Keratinocyte (primary cell): ENCODE measurements around the gene BIN2. TPM values are rescaled to one million over a fixed set of nuclear protein-coding genes. Genes with fewer than 3 reads are reported as not detected.

Source experiments
- DNase-seq: peaks from one replicate; pipeline ENCODE4 v3.0.0-alpha.2; 2011; ENCODE audit warnings: low read depth, missing footprints, low spot score
- FAIRE-seq: peaks from 2 replicates; lab custom pipeline; 2011; peaks lifted over from hg19 to GRCh38; lab: Jason Lieb, UNC
- H2AFZ ChIP-seq: 2 replicates; pipeline ENCODE4 v1.6.0; 2012; ENCODE audit warnings: low read length, control low read depth, inconsistent platforms; ENCODE audit not compliant: control insufficient read depth
- H3K27ac ChIP-seq: 2 replicates; pipeline ENCODE4 v1.5.1; 2011; ENCODE audit warnings: low read length; ENCODE audit not compliant: control insufficient read depth, insufficient read depth
- H3K27me3 ChIP-seq: 3 replicates; pipeline ENCODE4 v1.6.0; 2011; ENCODE audit warnings: low read length; ENCODE audit not compliant: control insufficient read depth, insufficient read depth; ENCODE audit errors: extremely low read depth
- H3K36me3 ChIP-seq, 2 experiments: 2 replicates in 1 of 2; 3 replicates in 1 of 2; pipeline ENCODE4 v1.5.1; 2011; ENCODE audit warnings: low read length in 2 of 2, mild to moderate bottlenecking in 1 of 2; ENCODE audit not compliant: control insufficient read depth in 2 of 2, insufficient read depth in 2 of 2; ENCODE audit errors: extremely low read depth in 1 of 2
- H3K4me1 ChIP-seq: 3 replicates; pipeline ENCODE4 v1.5.1; 2011; ENCODE audit warnings: low read length; ENCODE audit not compliant: control insufficient read depth, insufficient read depth; ENCODE audit errors: extremely low read depth
- H3K4me2 ChIP-seq: 3 replicates; pipeline ENCODE4 v1.6.0; 2011; ENCODE audit warnings: low read depth, low read length; ENCODE audit not compliant: control insufficient read depth, insufficient read depth; ENCODE audit errors: extremely low read depth
- H3K4me3 ChIP-seq, 3 experiments: fragments of 200-600 bp in 1 of 3; sonication (generic) in 1 of 3; 2 replicates in 2 of 3; 3 replicates in 1 of 3; pipeline ENCODE4 v1.5.1; 2011 to 2016; ENCODE audit warnings: low read length in 3 of 3, mild to moderate bottlenecking in 3 of 3, control low read depth in 2 of 3, inconsistent platforms in 1 of 3, low read depth in 1 of 3, mixed read lengths in 1 of 3, mixed run types in 1 of 3, moderate library complexity in 1 of 3; ENCODE audit not compliant: control insufficient read depth in 2 of 3, insufficient read depth in 2 of 3; ENCODE audit errors: extremely low read depth in 1 of 3
- H3K79me2 ChIP-seq: 2 replicates; pipeline ENCODE4 v1.6.0; 2012; ENCODE audit warnings: low read length; ENCODE audit not compliant: control insufficient read depth, insufficient read depth
- H3K9ac ChIP-seq: 3 replicates; pipeline ENCODE4 v1.6.0; 2011; ENCODE audit warnings: low read length; ENCODE audit not compliant: control insufficient read depth, insufficient read depth; ENCODE audit errors: extremely low read depth
- H3K9me1 ChIP-seq: 3 replicates; pipeline ENCODE4 v1.6.0; 2011; ENCODE audit warnings: low read length; ENCODE audit not compliant: control insufficient read depth, insufficient read depth; ENCODE audit errors: extremely low read depth
- H3K9me3 ChIP-seq: 2 replicates; pipeline ENCODE4 v1.5.1; 2012; ENCODE audit warnings: low read depth, low read length; ENCODE audit not compliant: control insufficient read depth
- H4K20me1 ChIP-seq: 3 replicates; pipeline ENCODE4 v1.6.0; 2011; ENCODE audit warnings: low read length; ENCODE audit not compliant: control insufficient read depth, insufficient read depth; ENCODE audit errors: extremely low read depth
- CTCF ChIP-seq, 3 experiments: IDR thresholded peaks in 1 of 3; conservative IDR thresholded peaks in 1 of 3; optimal IDR thresholded peaks in 1 of 3; 2 replicates in 2 of 3; 3 replicates in 1 of 3; pipeline versions ENCODE3 to v1.5.1; 2011; ENCODE audit warnings: low read length in 3 of 3, mild to moderate bottlenecking in 3 of 3, moderate library complexity in 2 of 3, control low read depth in 1 of 3, inconsistent platforms in 1 of 3; ENCODE audit not compliant: insufficient read depth in 2 of 3; ENCODE audit errors: extremely low read depth in 1 of 3
- EZH2 ChIP-seq: IDR thresholded peaks from one replicate; pipeline ENCODE4 v1.6.1; 2012; ENCODE audit warnings: inconsistent platforms, mild to moderate bottlenecking, low read length, moderate library complexity
- dilution Hi-C: fragments of 300-500 bp; cut with MboI; formaldehyde crosslinking; loops from one replicate; pipeline ENCODE4 v1.7.0; 2020; ENCODE audit warnings: low sequenced_read_pairs; ENCODE audit not compliant: extremely low pct_ligation_motif_present
- polyA plus RNA-seq, 5 experiments: library from polyadenylated mRNA; depleted of rRNA in 3 of 5; stranded (reverse) in 3 of 5; stranded (forward) in 1 of 5; unstranded in 1 of 5; fragments of >200 nt; gene quantifications; 1 replicate in 1 of 5; 2 replicates in 3 of 5; 3 replicates in 1 of 5; pipeline versions ENCODE4 v1.2.1 to v1.2.3, GENCODE V29; 2011 to 2012; ENCODE audit warnings: missing spikeins in 2 of 5, low read depth in 1 of 5, low replicate concordance in 1 of 5

BIN2 gene
- polyA plus RNA-seq, 1 donor (not counting 4 experiments of a cell fraction or from before 2014, with no cell fraction given): not detected

DNA sequence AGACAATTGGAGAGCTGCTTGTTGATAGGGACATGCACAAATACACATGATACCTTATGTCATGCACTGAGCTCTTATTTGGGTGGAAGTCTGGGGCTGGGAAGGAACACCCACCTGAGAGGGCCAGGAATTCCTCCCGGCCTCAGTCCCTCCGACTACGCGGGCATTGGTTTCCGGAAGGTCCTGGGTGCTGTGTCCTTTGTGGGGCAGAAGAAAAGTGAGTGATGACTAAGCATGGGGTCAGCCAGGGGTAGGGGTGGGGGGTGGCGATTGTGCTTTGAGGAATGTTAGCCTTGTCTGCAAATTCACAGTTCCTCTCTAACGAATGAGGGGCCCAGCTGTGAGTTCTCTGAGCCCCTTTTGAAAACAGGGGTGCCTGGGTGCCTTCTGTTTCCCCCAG lies 21.7 kb upstream of the BIN2 start:
- Histone ChIP-seq H3K9me3 (no peaks in the 10 kb centered on the region), H3K36me3 (no peaks in the 10 kb centered on the region), H3K9me1 (no peaks in the 10 kb centered on the region), H3K9ac (no peak overlapping the region), H3K4me1 (peaks cover 9% of the 10 kb centered on the region), H3K4me3 (no peak overlapping the region), H3K4me2 (no peak overlapping the region), H3K79me2 (no peaks in the 10 kb centered on the region), H4K20me1 (no peaks in the 10 kb centered on the region), H3K27me3 (no peaks in the 10 kb centered on the region), H2AFZ (no peak overlapping the region), H3K27ac (no peak overlapping the region)
- no peak for DNase-seq
- TF ChIP-seq EZH2 (no peak), CTCF (optimal IDR thresholded peaks at IDR 0.05 in 1 of 3, IDR thresholded peaks at IDR 0.05 in 1 of 3, conservative IDR thresholded peaks at IDR 0.05 in 1 of 3; ENCODE audit: extremely low read depth in 1 of 3, insufficient read depth in 2 of 3, low read length in 3 of 3) (no peak)
- dilution Hi-C loops: no loop called here
- no peak for FAIRE-seq

- Histone ChIP-seq H3K27ac (no peak overlapping the region), H3K4me2 (no peak overlapping the region), H4K20me1 (no peaks in the 10 kb centered on the region), H3K79me2 (no peaks in the 10 kb centered on the region), H3K4me3 (no peak overlapping the region), H2AFZ (no peak overlapping the region), H3K27me3 (no peaks in the 10 kb centered on the region), H3K4me1 (peaks cover 9% of the 10 kb centered on the region), H3K9ac (no peak overlapping the region), H3K9me1 (no peaks in the 10 kb centered on the region), H3K36me3 (no peaks in the 10 kb centered on the region), H3K9me3 (no peaks in the 10 kb centered on the region)
- DNase-seq (no peak), FAIRE-seq (no peak)
- TF ChIP-seq CTCF (optimal IDR thresholded peaks at IDR 0.05 in 1 of 3, IDR thresholded peaks at IDR 0.05 in 1 of 3, conservative IDR thresholded peaks at IDR 0.05 in 1 of 3; ENCODE audit: extremely low read depth in 1 of 3, insufficient read depth in 2 of 3, low read length in 3 of 3) (no peak), EZH2 (no peak)
- dilution Hi-C loops: no loop called here
These were observed 19.2 kb upstream of the BIN2 start for GRCh38 chr12:51343201-51343600.
